Measurements from ENCODE around the gene RTBDN. TPM values are rescaled to one million over a fixed set of nuclear protein-coding genes. Genes with fewer than 3 reads are reported as not detected.

Gene RTBDN
- total RNA-seq, 4 donors from 2014 or later, result not detected

DNA sequence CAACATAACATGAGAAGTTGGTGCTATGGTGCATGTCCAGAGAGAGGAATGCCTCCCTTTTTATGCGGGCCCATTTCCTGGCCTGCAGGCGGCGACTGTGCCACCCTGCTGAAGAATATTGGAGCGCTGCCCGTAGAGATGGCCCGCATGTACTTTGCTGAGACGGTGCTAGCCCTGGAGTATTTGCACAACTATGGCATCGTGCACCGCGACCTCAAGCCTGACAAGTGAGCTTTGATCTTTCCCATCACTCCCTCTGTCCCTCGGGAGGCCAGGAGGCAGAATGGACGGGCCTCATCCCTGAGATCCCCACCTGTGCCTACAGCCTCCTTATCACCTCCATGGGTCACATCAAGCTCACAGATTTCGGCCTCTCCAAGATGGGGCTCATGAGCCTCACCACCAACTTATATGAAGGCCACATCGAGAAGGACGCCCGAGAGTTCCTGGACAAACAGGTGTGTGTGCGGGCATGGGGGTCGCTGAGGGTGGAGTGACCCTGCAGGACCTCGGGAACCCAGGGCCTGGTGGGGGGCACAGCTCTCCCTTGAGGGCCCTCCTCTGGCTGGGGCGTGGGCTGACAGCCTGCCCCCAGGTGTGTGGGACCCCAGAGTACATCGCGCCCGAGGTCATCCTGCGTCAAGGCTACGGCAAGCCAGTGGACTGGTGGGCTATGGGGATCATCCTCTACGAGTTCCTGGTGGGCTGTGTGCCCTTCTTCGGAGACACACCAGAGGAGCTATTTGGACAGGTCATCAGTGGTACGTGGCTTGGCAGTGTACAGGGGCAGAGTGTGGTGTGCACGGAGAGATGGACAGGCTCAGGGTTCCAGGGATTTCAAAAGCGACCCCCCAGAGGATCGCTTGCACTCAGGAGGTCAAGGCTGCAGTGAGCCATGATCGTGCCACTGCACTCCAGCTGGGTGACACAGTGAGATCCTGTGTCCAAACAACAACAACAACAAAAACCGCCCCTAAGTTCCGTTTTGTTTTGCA, 30.6 kb upstream of the RTBDN start:
- H3K9me3 ChIP-seq, result no peaks in the 10 kb centered on the region
- DNase-seq, result no peak
- no peak overlapping the region for H3K4me3 ChIP-seq
- TF ChIP-seq CTCF (IDR thresholded peaks at IDR 0.05) (no peak), POLR2A (IDR thresholded peaks at IDR 0.05) (no peak)
- H3K27ac ChIP-seq, result no peak overlapping the region
- no peaks in the 10 kb centered on the region for H3K27me3 ChIP-seq
- no peaks in the 10 kb centered on the region for H3K4me1 ChIP-seq
- no peaks in the 10 kb centered on the region for H3K36me3 ChIP-seq
- intact Hi-C loops (cut with DNase I; ENCODE audit: low total_unique reads), result no loop called here

DNA sequence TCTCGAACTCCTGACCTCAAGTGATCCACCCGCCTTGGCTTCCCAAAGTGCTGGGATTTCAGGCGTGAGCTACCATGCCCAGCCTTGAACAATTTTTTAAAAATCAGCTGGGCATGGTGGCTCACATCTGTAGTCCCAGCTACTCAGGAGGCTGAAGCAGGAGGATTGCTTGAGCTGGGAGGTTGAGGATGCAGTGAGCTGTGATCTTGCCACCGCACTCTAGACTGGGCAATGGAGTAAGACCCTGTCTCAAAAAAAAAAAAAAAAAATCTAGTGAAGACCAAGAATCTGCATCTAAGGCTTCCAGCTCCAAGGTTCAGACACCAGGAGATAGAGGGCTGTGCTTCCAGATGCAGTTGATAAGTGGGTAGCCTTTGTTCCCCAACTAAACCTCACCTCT, 29.8 kb upstream of the RTBDN start:
- no peak for DNase-seq
- H3K4me3 ChIP-seq, result no peak overlapping the region
- H3K27me3 ChIP-seq, result no peaks in the 10 kb centered on the region
- H3K9me3 ChIP-seq, result no peaks in the 10 kb centered on the region
- H3K27ac ChIP-seq, result no peak overlapping the region
- H3K36me3 ChIP-seq, result no peaks in the 10 kb centered on the region
- intact Hi-C loops (cut with DNase I; ENCODE audit: low total_unique reads), result no loop called here
- H3K4me1 ChIP-seq, result no peaks in the 10 kb centered on the region
- TF ChIP-seq POLR2A (IDR thresholded peaks at IDR 0.05), result no peak
- TF ChIP-seq CTCF (IDR thresholded peaks at IDR 0.05), result no peak

DNA sequence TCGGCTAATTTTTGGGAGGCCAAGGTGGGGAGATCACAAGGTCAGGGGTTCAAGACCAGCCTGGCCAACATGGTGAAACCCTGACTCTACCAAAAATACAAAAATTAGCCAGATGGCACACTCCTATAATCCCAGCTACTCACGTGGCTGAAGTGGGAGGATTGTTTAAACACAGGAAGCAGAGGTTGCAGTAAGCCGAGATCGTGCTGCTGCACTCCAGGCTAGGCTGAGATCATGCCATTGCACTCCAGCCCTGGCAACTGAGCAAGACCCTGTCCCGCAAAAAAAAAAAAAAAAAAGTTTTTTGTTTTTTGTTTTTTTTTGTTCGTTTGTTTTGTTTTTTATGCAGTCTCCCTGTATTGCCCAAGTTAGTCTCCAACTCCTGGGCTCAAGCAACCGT, 25.2 kb upstream of the RTBDN start:
- Histone ChIP-seq H3K4me3 (no peak overlapping the region), H3K36me3 (no peaks in the 10 kb centered on the region), H3K9me3 (peaks cover 0 to 5% of the 10 kb centered on the region in 2 donors), H3K4me1 (no peaks in the 10 kb centered on the region), H3K27ac (no peak overlapping the region), H3K27me3 (no peaks in the 10 kb centered on the region)
- no peak for DNase-seq
- TF ChIP-seq CTCF (IDR thresholded peaks at IDR 0.05) (no peak), POLR2A (IDR thresholded peaks at IDR 0.05) (no peak)
- intact Hi-C loops (cut with DNase I; ENCODE audit: low total_unique reads), result no loop called here

DNA sequence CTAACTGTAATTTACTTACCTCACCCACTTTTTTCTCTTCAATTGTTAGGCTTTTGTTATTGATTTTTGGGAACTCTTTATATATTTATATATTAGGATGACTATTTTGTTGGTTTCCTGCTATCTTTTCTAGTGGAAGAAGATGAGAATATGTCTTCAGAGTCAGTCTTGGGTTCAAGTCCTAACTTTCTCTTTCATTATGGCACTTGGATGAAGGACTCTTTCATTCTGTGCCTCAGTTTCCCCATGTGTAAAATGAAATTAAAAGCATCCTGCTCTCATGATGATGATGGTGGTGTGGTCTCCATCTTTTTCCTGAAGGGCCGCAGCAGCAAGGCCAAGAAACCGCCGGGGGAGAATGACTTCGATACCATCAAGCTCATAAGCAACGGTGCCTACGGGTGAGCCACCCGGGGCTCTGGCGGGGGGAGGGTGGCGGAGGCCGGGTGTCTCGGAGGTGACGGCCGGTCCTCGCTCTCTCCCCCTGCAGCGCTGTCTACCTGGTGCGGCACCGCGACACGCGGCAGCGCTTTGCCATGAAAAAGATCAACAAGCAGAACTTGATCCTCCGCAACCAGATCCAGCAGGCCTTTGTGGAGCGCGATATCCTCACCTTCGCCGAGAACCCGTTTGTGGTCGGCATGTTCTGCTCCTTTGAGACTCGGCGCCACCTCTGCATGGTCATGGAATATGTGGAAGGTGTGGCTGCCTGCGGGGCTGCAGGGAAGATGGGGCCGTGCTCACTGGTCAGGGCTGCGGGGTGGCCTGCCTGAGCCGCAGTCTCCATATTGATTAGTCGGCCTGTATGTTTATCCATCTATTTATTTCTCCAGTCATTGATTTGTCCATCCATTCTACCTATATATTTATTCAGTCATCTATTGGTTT, 23.9 kb upstream of the RTBDN start:
- Histone ChIP-seq H3K27me3 (no peaks in the 10 kb centered on the region), H3K27ac (no peak overlapping the region), H3K36me3 (no peaks in the 10 kb centered on the region), H3K9me3 (peaks cover 0 to 5% of the 10 kb centered on the region in 2 donors), H3K4me1 (no peaks in the 10 kb centered on the region), H3K4me3 (no peak overlapping the region)
- TF ChIP-seq POLR2A (IDR thresholded peaks at IDR 0.05), result no peak
- intact Hi-C loops (cut with DNase I; ENCODE audit: low total_unique reads), result no loop called here
- no peak for DNase-seq

DNA sequence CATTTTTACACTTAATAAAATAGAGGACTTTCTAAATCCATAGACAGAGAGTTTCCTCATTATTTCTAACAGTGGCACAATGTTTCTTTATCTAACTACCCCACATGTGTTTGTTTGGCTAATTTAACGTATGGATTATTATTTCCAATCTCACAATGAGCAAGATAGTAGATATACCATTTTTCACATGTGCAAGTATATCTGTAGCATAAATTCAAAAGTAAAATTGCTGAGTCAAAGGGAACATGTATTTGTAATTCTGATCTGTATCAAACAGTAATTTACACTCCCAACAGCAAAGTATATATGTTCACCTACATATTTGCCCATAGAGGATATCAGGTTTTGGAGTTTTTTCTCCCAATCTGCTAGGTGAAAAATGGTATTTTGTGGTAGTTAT, 22.3 kb upstream of the RTBDN start:
- Histone ChIP-seq H3K27ac (no peak overlapping the region), H3K4me3 (no peak overlapping the region), H3K4me1 (no peaks in the 10 kb centered on the region), H3K36me3 (no peaks in the 10 kb centered on the region), H3K27me3 (no peaks in the 10 kb centered on the region), H3K9me3 (peaks cover 0 to 5% of the 10 kb centered on the region in 2 donors)
- DNase-seq, result no peak
- intact Hi-C loops (cut with DNase I; ENCODE audit: low total_unique reads), result no loop called here
- TF ChIP-seq POLR2A (IDR thresholded peaks at IDR 0.05) (no peak), CTCF (IDR thresholded peaks at IDR 0.05) (no peak)
